NCI-H1048 (cell line): ENCODE results near the gene SNCAIP.

ENCODE experiments used
- DNase-seq: peaks from one replicate; lab custom pipeline; 2025; lab: John Stamatoyannopoulos, UW

SNCAIP gene

DNA sequence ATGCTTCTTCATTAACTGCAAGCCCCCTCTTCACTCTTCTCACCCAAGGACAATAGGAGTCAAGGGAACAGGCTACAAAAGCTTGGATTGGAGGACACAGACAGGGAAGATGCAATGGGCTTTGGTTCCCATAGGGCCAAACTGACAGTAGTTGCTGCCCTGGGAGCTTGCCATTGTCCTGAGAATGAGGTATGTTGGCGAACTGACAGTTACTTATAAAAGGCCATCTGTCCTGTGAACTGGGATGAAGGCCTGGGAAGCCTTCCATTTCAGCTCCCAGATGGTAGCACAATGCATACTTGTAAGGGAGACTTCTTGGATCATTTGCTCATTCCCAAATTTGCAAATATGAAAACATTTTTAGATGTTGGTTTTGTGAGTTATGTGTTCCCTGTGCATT is 88.9 kb downstream of the SNCAIP start:
- no peak for DNase-seq

DNA sequence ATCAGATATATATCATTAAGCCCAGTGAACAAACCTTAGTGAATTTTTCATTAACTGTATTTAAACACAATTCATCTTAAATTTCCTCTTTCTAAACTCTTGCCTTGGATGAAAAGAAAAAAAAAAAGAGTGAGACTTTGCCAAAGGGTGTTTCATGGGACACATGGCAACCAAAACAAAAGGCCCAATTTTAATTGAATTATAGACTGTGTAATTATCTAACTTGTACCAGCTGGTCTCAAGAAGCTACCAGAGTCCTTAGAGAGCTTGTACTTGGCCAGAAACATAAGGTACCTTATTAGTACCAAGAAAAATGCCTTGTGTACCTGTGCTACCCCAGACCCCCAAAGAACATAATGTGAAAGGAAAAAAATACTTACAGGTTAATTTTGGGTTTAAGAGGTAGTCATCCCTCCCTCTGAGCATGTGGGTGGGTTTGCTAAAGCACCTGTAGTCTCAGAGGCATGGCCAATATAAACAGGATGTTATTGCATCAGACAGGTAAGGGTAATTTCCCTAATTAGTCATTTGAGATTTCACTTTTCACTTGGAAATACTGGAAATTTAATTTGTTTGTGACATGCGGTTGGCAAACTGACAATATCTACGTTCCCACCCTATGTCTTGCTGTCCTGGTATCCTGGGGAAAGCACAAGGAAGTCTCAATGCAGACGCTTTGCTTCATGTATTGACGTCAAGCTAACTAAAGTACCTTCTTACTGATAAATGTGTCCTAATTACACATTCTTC is 90.1 kb downstream of the SNCAIP start:
- DNase-seq, result no peak

DNA sequence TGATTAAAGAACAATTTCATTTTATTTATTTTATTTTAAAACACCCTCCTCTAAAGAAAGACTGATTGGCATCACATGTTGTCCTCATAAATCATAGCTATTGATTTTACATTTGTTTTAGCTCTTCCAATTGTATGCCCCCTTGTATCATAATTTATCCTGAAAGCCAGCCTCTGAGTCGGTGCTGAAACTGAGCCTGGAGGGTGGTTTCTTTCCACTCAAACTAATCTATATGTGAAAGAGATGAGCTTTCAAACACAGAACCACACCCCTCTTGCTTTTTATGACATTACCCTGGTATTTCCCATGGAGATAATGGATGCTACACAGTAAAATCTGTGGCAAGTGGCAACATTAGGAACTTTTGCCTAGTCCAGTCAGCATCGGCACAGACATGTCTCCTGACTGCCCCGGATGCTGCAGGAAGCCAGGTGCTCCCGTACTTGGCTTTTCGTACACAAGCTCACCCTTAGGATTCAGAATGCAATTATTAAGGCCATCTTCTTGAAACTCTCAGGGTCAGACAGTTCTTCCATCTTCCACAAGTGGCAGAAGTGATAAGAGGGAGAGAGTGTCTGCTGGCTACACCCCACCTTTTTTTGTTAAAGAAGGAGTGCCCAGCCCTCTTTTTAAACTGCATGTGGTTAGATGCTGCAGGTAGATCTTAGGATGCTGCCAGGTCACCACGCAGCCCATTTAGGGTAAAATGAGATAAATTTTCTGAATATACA is 91.1 kb downstream of the SNCAIP start:
- no peak for DNase-seq

DNA sequence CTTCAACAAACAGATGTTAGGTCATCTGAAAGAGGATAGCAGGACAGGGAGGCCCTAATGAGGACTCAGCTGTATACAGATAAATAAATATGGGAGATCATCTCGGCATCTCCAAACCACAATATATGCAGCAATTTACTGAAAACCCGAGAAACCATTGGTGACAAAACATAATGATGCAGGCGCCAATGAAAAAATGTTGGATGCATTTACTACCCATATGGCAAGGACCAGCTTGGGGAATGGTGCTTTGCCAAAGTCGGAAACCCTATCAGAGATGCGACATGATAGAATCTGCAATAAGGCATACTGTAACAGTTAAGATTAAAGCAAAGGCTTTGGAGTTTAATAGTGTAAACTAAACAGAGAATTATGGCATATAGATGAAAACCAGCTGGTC is 92.0 kb downstream of the SNCAIP start:
- DNase-seq, result no peak

DNA sequence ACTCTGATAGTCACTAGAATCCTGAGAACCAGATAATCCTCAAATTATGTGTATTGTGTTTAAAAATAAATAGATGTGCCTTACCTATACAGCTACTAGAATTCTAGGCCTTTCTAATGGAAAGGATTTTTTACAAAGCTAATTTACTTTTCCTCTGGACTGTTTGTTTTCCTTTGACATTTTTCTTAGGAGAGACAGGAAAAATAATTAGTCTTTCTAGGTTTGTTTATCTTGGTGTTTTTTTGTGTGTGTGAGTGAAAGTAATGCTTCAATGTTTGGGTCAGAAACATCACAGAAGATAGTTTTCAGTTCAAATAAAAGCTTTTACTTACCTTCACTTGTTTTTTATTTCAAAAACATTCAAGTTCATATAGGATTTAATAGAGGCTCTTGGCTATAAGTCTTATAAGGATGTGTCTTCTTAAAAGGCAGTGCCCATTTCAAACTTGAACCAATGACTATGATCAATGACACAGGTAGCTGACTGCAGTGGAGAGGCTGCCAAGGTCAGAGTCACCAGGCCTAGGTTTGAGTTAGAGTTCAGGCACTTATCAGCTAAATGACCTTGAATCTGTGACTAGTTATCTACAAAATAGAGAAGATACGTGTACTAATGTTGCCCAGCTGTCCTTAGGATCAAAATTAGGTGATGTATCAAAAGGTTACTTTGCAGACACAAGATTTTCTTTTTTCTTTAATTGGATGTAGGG is 92.8 kb downstream of the SNCAIP start:
- no peak for DNase-seq

DNA sequence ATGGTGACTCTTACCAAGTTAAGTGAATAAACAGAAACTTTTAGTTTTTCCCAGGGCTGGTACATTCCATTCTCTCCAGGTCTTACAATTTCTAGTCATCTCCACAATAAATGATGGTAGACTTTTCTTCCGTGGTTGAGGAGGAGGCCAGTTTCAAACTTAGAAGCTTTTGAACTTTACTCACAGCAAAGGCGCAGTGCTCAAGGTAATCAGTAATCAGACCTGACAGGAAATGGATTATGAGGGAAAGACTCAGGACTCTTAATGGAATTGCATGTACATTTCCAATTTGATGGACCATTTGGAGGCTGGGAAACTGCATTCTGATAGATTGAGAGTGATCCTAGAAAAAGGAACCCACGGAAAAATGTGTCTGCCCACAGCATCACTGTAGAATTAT is 93.7 kb downstream of the SNCAIP start:
- no peak for DNase-seq

DNA sequence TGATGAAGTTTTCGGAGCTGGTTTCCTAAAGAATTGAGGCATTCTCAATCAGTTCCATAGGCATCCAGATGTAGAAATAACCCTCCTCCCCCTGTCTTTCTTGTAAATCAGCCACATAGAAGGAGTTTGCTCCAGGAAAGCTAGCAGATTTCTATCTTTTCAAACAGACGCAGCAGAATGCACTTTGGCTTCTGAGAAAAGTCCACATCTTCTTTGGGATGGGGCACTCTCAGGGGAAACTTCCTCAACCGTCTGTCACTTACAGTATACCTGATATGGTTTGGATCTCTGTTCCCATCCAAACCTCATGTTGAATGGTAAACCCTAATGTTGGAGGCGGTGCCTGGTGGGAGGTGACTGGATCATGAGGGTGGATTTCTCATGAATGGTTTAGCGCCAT is 94.1 kb downstream of the SNCAIP start:
- DNase-seq, result no peak

DNA sequence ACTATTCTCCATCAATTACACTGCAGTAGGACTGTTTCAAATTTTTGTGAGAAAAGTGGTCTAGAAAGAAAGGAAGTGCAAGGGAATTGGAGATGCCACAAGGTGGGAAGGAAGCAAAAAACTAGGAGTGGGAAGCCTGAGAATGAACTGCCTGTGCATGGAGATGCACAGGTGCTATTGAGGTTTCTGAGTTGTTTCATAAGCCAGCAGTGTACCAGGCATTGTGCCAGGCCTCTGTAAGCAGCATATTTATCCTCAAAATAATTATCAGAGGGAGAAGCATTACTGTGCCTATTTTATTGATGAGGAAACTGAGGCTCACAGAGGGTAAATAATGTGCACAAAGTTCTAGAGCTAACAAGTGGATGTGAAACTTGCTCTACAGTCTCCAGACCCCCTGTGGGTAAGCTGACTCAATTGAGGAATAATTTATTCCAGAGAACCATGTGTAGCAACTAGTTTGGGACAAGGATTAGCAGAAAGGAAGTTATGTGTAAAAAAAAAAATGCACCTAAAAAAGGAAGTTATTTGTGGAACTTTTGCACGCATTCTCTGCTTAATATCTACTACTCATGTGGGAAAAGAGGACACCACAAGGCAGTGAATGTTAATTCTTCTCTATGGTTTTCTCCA is 96.7 kb downstream of the SNCAIP start:
- DNase-seq, result no peak

DNA sequence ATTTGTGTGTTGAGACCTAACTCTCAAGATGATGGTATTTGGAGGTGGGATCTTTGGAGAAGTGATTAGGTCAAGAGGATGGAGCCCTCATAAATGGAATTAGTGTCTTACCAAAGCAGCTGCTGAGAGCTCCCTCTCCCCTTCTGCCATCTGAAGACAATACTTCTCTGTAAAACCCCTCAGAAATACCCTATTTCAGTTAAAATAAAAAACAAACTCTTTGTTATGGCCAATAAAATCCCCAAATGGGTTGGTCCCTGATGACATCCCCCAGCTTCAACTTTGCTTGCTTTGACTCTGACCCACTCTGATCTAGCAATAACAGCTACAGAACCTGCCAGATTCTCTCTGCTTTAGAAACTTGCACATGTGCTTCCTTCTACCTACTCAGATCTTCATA is 100.9 kb downstream of the SNCAIP start:
- no peak for DNase-seq

DNA sequence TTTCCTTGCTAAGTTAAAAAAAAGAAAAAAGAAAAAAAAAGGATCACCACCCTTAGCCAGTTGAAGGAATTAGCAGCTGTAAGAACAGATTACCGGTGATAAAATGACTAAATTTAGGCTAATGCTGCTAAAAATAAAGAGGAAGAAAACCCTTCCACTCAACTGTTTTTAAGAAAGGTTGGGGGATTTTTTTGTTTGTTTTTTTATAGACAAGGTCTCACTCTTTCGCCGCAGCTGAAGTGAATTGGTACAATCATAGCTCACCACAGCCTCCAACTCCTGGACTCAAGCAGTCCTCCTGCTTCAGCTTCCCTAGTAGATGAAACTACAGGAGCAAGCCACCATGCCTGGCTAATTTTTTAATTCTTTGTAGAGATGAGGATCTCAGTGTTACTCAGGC is 101.7 kb downstream of the SNCAIP start:
- DNase-seq, result no peak

DNA sequence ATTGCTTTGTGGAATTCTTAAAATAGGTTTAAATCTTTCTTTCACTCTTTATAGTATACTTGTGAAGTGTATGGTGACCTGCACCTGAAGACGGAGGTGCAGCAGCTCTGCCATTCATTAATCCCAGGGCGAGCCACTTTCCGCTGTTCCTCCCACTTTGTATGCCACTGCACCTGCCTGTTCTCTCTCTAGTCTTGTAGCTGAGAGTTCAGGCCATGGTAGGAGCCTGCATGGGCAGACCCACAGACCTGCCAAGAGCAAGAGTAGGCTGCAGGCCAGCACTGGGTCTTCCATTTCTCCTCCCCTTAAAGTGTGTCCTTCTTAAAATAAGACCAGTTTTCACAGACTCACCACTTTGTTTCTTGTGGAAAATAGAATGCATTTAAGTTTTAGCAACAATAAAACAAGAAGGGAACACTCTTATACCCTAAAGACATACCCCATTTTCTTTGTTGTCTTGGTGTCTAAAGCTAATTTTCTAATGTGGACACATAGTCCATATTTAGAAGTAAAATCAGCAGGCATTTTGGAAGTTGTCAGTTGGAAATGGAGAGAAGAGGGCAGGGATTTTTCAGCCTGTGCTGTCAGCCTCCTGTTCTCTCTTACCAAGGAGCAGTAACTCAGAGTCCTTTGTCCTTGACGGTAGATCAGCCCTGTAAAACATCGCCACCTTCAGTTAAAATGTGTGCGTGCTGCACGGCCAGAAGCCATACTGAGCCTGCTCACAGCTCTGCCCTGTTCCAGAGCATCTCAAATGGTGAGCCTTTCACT is 103.2 kb downstream of the SNCAIP start:
- DNase-seq, result peak; percentile 22

DNA sequence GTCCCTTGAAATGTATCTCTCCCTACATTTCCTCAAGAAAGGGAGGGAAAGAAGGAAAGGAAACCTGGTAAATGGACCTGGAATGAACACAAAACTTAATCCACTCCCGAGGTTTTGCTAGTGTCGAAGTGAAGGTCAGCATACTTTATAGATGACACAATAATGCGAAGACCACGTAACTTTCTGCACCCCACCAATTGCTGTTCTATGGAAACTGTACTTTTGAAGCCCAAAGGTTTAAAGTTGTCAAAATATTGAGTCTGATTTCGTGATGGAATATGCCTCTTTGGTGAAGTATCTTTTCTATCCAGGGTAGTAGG is 103.7 kb downstream of the SNCAIP start:
- no peak for DNase-seq

DNA sequence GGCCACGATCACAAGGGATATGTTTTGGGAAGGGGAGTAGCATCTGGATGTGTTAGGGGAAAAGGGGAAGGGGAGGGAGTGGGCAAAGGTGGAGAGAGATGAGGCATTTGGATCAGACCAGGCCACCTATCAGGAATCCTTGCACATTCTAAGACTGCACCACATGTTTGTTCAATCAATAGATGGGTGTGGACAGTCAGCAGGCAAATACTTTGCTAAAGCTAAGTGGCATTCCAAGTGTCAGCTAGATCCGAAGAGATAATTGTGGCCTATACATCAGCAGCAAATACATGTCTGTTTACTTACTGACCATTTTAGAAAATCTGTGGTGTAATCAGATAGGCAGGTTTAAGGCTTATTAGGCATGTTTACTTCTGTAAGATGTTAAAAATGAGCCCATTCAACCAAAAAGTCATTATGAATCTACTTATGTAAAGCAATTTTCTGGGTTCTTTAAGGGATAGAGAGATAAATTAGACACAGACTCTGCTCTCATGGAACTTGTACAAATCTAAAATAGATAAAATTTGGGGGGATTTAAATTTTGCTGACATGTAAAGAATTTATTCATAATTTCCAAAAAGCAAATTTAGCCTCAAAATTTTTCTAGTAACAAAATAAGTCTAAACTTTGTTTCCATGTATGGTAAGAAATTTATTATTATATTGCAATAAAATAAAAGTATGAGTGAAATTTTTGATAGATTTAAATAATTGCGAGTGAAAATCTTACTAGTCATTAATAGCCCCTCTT is 107.3 kb downstream of the SNCAIP start:
- DNase-seq, result no peak

DNA sequence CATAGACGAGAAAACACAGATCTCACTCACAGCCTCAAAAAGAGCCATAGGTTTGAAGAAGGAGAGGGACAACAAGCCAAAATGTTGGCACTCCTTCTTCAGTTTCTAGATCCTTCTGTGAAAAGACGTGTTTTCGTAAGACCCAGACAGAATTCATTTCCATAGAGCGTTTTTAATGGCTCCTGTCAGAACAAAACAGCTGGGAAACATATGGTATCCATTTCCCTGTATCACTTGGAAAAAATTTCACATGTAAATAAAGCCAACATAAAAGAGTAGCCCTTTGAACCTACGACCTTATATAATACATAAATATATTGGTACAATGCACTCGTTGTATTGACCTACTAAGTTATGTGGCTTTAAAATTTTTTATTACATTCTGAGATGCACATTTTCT is 108.1 kb downstream of the SNCAIP start:
- no peak for DNase-seq

DNA sequence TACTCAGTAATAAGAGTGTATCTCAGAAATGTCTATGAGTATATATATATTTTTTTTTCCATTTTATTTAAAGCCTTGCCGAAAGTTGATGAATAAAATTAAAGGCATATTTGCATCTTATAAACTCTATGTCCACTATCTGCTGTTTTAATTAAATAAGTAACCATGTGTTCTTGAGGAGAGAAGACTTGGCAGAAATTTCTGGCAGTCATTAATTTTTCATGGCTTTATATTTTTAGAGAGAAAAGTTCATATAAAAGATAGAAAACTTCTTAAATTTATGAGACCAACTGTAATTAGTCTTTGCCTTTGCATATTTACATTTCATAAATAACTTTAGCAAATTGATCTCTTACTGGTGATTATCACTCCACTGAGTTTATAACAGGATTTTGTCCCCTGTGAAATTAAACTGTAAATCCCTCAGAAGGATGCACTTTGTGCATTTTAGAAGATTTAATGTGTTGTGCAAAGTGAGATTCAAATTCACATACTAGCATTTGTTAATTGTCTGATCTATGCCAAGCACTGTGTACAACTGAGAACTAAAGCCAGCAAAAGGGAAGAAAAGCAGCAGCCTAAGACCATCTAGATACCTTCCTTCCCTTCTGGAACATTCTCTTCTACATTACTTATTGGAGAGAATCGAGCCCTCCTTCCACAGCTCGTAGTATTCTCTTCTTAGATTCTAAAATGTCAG is 108.7 kb downstream of the SNCAIP start:
- DNase-seq, result no peak

DNA sequence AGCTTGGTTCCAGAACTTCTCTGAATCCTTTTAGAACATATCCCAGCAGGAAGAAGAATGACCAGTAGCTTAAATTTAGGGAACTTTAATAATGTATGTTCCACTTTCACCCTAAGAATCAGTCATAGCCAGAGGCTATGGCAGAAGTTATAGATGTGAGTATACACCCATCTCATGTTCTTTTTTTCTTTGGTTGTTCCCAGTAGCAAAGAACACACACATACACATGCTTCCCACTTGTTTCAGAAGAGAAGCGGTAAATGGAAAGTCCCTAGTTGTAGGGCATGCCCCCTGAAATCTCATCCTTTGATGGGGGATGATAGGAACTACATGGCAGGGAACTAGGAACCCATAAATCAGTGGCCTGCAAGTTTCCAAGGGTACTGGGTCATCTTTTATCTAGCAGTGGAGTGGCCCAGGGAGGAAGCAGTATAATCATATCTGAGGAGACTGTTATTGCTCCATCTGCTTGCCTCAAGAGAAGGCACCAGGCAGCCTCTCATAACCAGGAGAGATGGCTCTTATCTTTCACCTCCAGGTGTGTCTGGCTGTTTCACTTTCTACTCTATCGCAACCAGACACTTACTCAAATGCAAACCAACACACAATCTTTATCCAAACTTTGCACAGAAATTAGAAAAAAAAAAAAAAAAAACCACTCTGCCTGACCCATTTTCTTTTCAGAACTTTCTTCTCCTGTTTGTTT is 109.5 kb downstream of the SNCAIP start:
- DNase-seq, result no peak

DNA sequence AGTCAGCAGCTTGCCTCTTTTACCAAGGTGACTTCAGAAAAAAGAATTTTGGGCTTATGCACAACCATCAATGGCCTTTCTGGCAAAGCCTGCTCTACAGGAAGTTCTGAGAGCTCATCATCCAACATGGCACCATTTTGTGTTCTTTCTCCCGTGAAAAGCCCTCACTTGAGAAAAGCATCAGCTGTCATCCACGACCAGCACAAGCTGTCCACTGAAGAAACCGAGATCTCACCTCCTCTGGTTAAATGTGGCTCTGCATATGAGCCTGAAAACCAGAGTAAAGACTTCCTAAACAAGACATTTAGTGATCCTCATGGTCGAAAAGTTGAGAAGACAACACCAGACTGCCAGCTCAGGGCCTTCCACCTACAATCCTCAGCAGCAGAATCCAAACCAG is 111.2 kb downstream of the SNCAIP start:
- DNase-seq, result no peak

DNA sequence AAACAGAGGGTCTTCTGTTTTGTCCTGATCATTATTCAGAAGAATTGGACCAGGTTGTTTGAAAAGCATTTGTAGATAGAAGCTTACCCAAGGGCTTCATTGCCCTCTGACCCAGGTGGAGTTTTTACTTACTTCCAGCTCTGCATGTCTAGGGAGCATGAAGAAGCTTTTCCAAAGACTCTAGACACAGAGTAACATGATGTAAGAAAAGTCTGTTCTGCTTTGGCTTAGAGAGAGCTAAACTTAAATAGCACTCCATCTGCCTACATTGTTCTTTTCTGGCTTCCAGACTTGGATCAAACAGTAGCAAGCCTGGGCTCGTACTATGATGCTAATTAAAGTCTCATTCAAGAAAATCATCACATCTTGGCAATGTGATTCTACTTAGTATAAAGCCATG is 112.1 kb downstream of the SNCAIP start:
- DNase-seq, result no peak

DNA sequence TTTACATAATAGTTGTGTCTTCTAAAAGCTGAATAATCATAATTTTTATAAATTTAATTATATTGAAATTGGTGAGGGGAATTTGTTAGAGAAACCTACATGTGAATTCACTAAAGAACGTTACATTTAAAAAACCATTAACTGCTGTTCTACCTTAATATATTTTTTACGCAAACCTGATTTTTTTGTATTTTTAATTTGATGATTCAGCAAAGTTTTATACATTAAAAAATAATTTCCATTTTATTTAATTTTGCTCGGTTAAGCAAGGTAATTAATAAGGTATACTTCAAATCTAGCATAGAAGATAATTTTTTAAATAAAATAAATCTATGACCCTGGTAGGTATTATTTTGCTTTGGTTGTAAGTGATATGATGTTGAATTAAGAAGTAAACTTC is 114.3 kb downstream of the SNCAIP start:
- DNase-seq, result no peak

DNA sequence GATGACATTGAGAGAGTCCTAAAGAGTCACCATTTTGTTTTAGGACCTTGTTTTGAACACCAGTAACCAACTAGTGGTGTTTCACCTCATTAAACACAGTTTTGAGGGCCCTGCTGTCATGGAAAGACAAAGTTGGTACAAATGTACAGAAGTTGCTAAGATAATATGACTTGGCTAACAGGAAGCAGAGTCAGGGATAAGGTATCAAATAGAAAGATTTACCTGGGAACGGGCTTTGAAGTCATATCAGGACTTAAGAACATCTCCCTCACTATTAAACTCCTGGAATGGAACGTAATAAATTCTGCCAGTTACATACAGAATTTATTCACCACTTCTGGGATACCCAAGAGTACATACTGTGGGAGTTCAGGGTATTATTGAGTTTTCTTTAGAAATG is 115.6 kb downstream of the SNCAIP start:
- no peak for DNase-seq
